ENCODE measurements around the gene MPV17L2.

The MPV17L2 gene

DNA sequence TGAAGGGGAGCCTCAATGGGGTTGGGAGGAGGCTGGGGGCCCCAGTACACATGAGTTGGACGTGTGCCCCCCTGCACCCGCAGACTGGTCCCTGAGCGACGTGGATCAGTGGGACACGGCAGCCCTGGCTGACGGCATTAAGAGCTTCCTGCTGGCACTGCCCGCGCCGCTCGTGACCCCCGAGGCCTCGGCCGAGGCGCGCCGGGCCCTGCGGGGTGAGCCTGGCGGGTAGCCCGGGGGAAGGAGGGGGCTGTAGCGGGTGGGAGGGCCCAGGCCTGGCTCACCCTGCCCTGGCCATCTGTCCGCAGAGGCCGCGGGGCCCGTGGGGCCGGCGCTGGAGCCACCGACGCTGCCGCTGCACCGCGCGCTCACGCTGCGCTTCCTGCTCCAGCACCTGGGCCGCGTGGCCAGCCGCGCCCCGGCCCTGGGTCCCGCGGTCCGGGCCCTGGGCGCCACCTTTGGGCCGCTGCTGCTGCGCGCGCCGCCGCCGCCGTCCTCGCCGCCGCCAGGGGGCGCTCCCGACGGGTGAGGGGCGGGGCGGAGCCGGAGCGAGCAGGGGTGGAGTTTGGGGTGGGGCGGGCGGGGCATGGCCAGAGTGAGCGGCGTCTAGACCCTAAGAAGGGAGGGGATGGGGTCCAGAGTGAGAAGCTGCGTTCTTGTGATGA lies 31.9 kb upstream of the MPV17L2 start:
- DNase-seq (ENCODE audit: low spot score), result peak; percentile 64

DNA sequence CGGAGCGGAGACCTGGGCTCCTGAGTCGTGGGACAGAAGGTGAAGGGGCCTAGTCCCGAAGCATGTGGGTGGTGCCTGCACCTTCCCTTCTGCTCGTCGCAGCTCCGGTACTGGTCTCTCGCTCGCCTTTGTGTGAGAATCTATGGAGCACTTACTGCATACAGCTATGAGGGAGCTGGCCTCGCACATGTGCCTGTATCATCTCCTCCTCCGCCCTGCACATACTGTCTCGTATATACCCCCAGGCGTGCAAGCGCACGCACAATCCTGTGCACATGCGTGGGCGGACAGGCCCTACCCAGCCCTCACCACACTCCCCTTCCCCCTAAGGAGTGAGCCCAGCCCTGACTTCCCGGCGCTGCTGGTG lies 31.4 kb upstream of the MPV17L2 start:
- DNase-seq (ENCODE audit: low spot score), result no peak

DNA sequence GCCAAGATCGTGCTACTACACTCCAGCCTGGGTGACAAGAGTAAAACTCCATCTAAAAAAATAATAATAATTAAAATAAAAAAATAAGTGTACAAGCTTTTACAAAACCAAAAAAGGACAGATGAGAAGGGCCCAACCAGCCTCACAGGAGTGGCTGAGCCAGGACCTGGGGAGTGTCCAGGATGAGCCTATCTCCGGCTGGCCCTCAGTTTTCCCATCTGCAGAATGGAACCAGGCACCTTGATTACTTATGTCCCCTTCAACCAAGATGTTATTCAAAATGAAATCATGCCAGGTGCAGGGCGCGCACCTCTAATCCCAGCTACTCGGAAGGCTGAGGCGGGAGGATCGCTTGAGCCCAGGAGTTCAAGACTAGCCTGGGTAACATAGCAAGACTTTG lies 28.9 kb upstream of the MPV17L2 start:
- DNase-seq (ENCODE audit: low spot score), result no peak

DNA sequence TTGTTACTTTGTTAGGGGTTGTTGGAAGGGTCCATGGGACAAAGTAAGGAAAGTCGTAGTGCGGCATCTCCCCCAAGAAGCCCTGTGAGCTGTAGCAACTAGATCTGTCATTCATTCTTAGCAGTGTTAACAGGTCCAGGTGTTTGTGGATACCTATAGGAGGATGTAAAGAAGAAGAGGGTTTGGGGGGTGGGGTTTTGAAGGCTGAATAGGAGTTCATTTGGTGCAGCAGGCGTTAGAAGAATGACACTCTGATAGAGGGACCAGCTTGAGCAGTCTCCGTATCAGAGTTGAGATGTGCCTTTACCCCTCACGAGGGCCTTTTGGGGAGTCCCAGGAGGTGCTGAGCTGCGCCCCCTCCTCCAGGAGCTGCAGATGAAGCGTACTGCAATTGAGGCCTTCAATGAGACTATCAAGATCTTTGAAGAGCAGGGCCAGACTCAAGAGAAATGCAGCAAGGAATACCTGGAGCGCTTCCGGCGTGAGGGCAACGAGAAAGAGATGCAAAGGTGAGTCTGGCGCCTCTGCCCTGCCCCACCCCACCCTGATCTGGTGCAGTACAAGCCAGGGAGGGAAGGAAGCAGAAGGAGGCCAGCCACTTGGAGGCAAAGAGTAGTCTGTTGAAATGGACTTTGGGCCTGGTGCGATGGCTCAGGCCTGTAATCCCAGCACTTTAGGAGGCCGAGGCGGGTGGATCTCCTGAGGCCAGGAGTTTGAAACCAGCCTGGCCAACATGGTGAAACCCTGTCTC lies 27.0 kb upstream of the MPV17L2 start:
- DNase-seq (ENCODE audit: low spot score), result no peak

- no peak for DNase-seq (ENCODE audit: low spot score)
Observed at GRCh38 chr19:18167011-18167410, 26.0 kb upstream of the MPV17L2 start.

DNA sequence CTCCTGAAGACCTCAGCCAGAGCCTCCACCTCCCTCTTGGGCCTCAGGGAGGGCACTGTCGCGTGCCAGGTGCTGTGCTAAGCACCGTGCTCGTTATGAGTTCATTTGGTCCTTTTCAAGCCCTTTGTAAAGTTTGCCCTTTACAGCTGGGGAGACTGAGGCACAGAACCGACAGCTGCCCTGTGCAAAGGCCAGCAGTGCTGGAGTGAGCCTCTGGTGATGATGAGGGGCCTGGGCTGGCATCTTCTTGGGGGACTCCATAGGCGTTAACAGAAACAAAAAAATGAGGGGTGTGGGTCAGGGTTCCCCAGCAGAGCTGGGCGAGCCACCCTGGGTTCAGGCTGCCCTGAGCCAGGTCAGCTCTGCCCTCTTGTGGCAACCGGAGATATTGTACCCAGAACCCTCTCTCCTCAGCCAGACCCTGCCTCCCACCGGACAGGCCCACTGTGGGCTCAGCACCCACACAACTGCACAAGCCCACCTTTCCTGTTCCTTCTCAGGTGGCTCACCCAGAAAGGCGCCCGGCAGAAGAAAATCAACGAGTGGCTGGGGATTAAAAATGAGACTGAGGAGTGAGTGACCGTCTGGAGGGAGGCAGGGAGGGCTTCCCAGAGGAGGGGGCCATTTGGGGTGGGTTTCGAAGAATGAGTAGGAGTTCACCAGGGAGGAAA lies 24.9 kb upstream of the MPV17L2 start:
- DNase-seq (ENCODE audit: low spot score), result peak; percentile 53

DNA sequence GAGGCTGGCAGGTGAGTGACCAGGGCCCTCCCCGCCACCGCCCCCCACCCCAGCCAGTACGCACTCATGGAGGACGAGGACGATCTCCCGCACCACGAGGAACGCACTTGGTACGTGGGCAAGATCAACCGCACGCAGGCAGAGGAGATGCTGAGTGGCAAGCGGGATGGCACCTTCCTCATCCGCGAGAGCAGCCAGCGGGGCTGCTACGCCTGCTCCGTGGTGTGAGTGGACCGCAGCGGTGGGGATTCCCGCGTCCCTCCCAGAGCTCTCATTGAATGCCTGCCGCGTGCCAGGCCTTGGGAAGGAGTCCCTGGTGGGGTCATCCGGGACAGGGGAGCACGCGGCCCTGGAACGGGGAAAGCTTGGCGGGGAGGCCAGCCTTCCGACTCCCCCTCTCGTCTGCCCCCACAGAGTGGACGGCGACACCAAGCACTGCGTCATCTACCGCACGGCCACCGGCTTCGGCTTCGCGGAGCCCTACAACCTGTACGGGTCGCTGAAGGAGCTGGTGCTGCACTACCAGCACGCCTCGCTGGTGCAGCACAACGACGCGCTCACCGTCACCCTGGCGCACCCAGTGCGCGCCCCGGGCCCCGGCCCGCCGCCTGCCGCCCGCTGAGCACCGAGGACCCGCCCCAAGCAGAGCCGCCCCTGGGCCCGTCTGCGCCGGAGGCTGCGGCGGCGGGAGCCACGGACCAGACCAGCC lies 24.2 kb upstream of the MPV17L2 start:
- no peak for DNase-seq (ENCODE audit: low spot score)

DNA sequence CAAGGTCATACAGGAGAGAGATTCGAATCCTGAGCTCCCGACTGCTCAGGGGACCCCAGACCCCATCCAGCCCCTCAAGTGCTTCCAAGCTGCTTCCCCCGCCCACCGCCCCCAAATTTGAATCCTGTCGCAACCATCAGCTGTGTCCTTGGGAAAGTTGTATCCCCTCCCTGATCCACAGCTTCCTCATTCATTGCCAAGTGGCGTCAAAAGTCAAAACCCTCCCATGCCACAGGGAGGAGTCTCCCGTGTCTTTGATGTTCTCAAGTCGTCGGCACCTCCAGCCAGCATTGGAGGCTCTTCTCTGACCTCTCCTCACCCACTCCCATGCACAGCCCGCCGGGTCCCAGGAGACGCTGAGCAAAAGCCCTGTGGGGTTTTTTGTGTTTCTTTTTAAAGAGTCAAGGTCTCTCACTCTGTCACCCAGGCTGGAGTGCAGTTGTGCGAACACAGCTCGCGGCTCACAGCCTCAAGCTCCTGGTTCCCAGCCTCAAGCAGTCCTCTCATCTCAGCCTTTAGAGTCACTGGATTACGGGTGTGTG lies 22.2 kb upstream of the MPV17L2 start:
- no peak for DNase-seq (ENCODE audit: low spot score)

DNA sequence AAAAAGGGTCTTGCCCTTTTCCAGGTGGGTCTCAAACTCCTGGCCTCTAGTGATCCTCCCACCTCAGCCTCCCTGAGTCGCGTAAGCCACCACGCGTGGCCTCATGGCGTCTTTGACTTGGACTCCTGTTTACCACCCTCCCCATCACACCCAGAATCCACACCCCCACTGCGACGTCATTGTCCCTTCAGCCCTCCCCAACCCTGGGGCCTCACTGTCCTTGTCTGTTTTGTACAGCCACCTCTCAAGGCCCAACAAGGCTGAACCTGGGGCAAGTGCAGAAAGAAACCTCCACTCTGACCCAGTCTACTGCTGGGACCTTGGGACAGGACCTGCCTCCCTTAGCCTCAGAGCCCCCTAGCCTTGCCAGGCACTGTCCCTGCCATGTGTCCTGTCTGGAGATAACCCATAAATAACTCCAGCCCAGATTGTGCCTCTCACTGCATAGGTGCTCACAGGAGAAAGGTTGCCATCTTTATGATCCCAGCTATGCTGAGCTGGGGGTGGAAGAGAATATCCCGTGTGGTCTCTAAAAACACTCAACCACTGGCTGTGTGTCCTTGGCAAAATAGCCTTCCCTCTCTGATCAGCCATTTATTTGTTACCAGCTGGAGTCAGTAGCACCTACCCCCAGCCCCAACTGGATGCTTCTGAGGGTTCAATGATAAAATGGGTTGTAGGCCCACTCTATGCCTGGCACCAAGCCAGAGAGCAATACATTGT lies 21.3 kb upstream of the MPV17L2 start:
- no peak for DNase-seq (ENCODE audit: low spot score)

DNA sequence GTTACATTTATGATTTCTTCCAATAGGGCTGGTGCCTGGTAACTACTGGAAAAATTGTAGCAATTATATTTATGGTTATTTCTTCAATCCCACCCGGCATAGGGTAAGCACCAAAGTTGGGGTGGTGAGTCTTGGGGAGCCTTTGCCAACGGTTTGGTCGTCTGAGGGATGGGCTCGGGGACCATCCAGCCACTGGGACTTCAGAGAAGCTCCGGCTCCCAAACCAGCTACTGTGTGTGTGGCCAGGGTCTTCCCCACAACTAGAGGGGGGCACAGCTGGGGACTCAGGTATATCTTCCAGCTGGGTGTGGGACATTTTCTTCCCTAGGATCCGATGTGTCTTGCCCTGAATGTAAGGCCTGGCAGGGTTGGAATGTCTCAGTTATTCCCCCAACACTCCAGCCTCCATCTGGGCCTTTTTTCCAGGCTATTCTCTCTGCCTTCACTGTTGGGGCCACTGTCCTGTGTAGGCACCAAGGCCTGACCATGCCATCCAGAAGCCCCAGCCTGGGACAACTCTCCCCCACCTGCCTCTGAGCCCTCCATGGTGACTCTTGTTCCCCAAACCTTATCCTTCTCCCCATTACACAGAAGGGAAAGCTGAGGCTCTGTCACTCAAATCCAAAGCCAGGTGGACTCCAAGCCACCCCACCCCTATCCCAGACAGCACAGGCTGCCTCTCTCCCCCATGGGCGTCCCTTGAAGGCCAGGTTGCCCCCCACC lies 20.5 kb upstream of the MPV17L2 start:
- no peak for DNase-seq (ENCODE audit: low spot score)

GRCh38 chr19:18173054-18173571 lies 19.9 kb upstream of the MPV17L2 start:
- DNase-seq (ENCODE audit: low spot score), result no peak

- DNase-seq (ENCODE audit: low spot score), result peak; percentile 47
Observed at GRCh38 chr19:18173572-18174288, 19.3 kb upstream of the MPV17L2 start, which contains the start of gene IFI30. IFI30 (plus strand) TSS chr19:18173813; CDS start chr19:18173842, 29 bp downstream.

DNA sequence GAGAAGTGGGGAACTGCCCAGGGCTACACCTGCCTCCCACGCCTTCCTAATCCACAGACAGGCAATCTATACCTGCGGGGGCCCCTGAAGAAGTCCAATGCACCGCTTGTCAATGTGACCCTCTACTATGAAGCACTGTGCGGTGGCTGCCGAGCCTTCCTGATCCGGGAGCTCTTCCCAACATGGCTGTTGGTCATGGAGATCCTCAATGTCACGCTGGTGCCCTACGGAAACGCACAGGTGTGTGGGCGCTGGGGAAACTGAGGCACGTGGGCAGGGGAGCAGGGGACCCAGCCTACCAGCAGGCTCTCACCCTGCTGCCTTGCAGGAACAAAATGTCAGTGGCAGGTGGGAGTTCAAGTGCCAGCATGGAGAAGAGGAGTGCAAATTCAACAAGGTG lies 18.0 kb upstream of the MPV17L2 start:
- DNase-seq (ENCODE audit: low spot score), result no peak

DNA sequence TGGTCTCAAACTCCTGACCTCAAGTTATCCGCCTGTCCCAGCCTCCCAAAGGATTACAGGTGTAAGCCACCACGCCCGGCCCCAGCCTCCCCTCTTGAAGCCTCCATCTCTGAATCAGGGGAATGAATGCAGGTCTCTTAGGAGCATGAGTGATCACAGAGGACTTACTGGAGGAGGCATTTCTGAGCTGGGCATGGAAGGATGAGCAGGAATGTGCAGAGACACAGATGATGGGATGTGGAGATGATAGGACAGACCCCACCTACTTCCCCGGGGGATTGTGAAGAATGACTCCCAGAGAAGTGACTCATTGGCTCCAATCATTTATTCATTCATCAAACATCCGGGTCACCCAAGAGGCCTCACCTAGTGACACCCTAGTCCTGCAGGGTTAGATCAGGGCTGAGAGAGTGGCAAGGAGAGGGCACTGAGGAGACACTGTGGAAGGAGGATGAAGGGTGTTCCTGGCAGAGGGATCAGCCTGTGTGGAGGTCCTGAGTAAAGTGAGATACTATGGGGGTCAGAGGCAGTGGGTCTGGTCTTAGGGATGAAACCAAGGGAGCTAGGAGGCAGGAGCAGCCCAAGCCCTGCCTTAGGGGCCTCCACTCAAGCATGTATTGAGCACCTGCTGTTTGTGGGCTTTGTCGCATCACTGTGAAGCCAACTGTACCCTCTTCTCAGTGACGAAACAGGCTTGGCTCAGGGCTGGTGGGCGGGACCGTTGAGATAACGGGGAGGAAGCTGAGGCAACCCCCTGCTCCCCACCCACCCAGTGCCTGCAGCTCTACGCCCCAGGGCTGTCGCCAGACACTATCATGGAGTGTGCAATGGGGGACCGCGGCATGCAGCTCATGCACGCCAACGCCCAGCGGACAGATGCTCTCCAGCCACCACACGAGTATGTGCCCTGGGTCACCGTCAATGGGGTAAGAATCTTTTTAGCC lies 16.4 kb upstream of the MPV17L2 start:
- DNase-seq (ENCODE audit: low spot score), result no peak

GRCh38 chr19:18179957-18180356 lies 13.1 kb upstream of the MPV17L2 start:
- DNase-seq (ENCODE audit: low spot score), result no peak

GRCh38 chr19:18183529-18183928 lies 9.5 kb upstream of the MPV17L2 start:
- DNase-seq (ENCODE audit: low spot score), result no peak

DNA sequence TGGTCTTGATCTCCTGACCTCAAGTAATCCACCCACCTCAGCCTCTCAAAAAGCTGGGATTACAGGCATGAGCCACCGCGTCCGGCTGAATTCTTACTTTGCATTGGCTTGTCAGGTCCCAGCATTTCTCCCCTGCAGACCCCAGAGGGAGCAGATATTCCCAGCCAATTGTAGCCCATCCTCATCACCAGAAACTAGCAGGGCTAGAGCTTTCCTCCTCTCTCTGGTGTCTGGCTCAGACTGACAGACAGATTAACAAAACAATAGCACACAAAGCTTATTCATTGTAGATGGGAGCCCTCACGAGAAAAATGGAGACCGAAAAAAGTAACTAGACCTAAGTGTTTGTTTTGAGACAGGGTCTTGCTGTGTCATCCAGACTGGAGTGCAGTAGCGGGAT lies 7.5 kb upstream of the MPV17L2 start:
- no peak for DNase-seq (ENCODE audit: low spot score)

DNA sequence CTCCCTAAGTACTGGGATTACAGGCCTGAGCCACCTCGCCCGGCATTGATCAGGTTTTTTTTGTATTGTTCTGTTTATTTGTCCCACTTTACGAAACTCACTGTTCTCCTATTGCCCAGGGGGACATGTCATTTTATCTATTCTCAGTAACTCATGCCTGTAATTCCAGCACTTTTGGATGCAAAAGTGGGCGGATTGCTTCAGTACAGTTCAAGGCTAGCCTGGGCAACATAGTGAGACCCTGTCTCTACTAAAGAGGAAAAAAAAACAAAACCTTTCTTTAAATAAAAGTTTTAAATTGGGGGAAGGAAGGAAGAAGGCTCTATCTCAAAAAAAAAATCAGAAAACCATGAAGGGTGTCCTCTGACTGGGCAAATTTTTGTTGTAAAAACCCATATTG lies 2.7 kb upstream of the MPV17L2 start:
- DNase-seq (ENCODE audit: low spot score), result no peak

GRCh38 chr19:18191640-18192062 lies 1.4 kb upstream of the MPV17L2 start:
- no peak for DNase-seq (ENCODE audit: low spot score)

Measured in RKO (cell line).